ENCODE measurements around the gene LSM11. TPM values are rescaled to one million over a fixed set of nuclear protein-coding genes. Genes with fewer than 3 reads are reported as not detected.

The LSM11 gene
- total RNA-seq, 2 experiments from 2014 or later = 5.8 to 6.1 TPM

- H3K9me3 Mint-ChIP-seq = no peaks in the 10 kb centered on the region
- ATAC-seq (ENCODE audit: low read depth) (no peak), DNase-seq (no peak)
- no peaks in the 10 kb centered on the region for H3K4me1 Mint-ChIP-seq
- no peaks in the 10 kb centered on the region for H3K36me3 Mint-ChIP-seq
- no peak overlapping the region for H3K4me3 Mint-ChIP-seq
- H3K27me3 Mint-ChIP-seq = no peaks in the 10 kb centered on the region
- POLR2A ChIA-PET = no interaction called here
- H3K27ac Mint-ChIP-seq = no peak overlapping the region
Observed at GRCh38 chr5:157766902-157767301, 23.4 kb downstream of the LSM11 start.

GRCh38 chr5:157767689-157768088 is 24.2 kb downstream of the LSM11 start:
- Mint-ChIP-seq H3K9me3 (no peaks in the 10 kb centered on the region), H3K4me1 (no peaks in the 10 kb centered on the region), H3K27ac (no peak overlapping the region), H3K4me3 (no peak overlapping the region), H3K36me3 (no peaks in the 10 kb centered on the region), H3K27me3 (peaks cover 2% of the 10 kb centered on the region)
- DNase-seq = no peak
- no peak for ATAC-seq (ENCODE audit: low read depth)
- POLR2A ChIA-PET = no interaction called here

GRCh38 chr5:157770665-157771064 is 27.2 kb downstream of the LSM11 start:
- H3K27ac Mint-ChIP-seq = no peak overlapping the region

GRCh38 chr5:157772127-157772526 is 28.6 kb downstream of the LSM11 start:
- Mint-ChIP-seq H3K27ac (no peak overlapping the region), H3K27me3 (peaks cover 3% of the 10 kb centered on the region), H3K4me1 (no peaks in the 10 kb centered on the region), H3K9me3 (no peaks in the 10 kb centered on the region), H3K36me3 (no peaks in the 10 kb centered on the region), H3K4me3 (no peak overlapping the region)
- POLR2A ChIA-PET = no interaction called here
- ATAC-seq (ENCODE audit: low read depth) = no peak
- no peak for DNase-seq

More at GRCh38 chr5:157770665-157771064, 27.2 kb downstream of the LSM11 start:
- no peak for DNase-seq
- no peak for ATAC-seq (ENCODE audit: low read depth)
- H3K9me3 Mint-ChIP-seq = no peaks in the 10 kb centered on the region
- no peaks in the 10 kb centered on the region for H3K4me1 Mint-ChIP-seq
- H3K36me3 Mint-ChIP-seq = no peaks in the 10 kb centered on the region
- peaks cover 3% of the 10 kb centered on the region for H3K27me3 Mint-ChIP-seq
- POLR2A ChIA-PET = no interaction called here
- H3K4me3 Mint-ChIP-seq = no peak overlapping the region

- Mint-ChIP-seq H3K4me1 (peaks cover 2% of the 10 kb centered on the region), H3K4me3 (no peak overlapping the region), H3K36me3 (no peaks in the 10 kb centered on the region), H3K27ac (no peak overlapping the region), H3K27me3 (peaks cover 1% of the 10 kb centered on the region), H3K9me3 (no peaks in the 10 kb centered on the region)
- ATAC-seq (ENCODE audit: low read depth) (no peak), DNase-seq (no peak)
- POLR2A ChIA-PET = no interaction called here
Observed at GRCh38 chr5:157778121-157778805, 34.8 kb downstream of the LSM11 start.

GRCh38 chr5:157779221-157779620 is 35.7 kb downstream of the LSM11 start:
- no peak overlapping the region for H3K4me3 Mint-ChIP-seq
- DNase-seq (no peak), ATAC-seq (ENCODE audit: low read depth) (no peak)
- no peak overlapping the region for H3K27ac Mint-ChIP-seq
- no peaks in the 10 kb centered on the region for H3K9me3 Mint-ChIP-seq
- H3K36me3 Mint-ChIP-seq = no peaks in the 10 kb centered on the region
- POLR2A ChIA-PET = no interaction called here
- H3K27me3 Mint-ChIP-seq = no peaks in the 10 kb centered on the region
- peaks cover 2% of the 10 kb centered on the region for H3K4me1 Mint-ChIP-seq

- H3K27me3 Mint-ChIP-seq = no peaks in the 10 kb centered on the region
- H3K36me3 Mint-ChIP-seq = peaks cover 16% of the 10 kb centered on the region
- DNase-seq = no peak
- H3K4me1 Mint-ChIP-seq = no peaks in the 10 kb centered on the region
- H3K27ac Mint-ChIP-seq = no peak overlapping the region
- no peaks in the 10 kb centered on the region for H3K9me3 Mint-ChIP-seq
- ATAC-seq (ENCODE audit: low read depth) = no peak
- no peak overlapping the region for H3K4me3 Mint-ChIP-seq
- POLR2A ChIA-PET = no interaction called here
Observed at GRCh38 chr5:157785801-157786200, 42.3 kb downstream of the LSM11 start.

- no peak overlapping the region for H3K4me3 Mint-ChIP-seq
- no peak for ATAC-seq (ENCODE audit: low read depth)
Observed at GRCh38 chr5:157793301-157793700, 49.8 kb downstream of the LSM11 start.

GRCh38 chr5:157799578-157799977 is 56.1 kb downstream of the LSM11 start:
- no peak for ATAC-seq (ENCODE audit: low read depth)
- Mint-ChIP-seq H3K4me3 (no peak overlapping the region), H3K9me3 (no peaks in the 10 kb centered on the region), H3K36me3 (peaks cover 14% of the 10 kb centered on the region), H3K4me1 (no peaks in the 10 kb centered on the region), H3K27me3 (no peaks in the 10 kb centered on the region), H3K27ac (no peak overlapping the region)
- DNase-seq = no peak
- POLR2A ChIA-PET = no interaction called here

More at GRCh38 chr5:157793301-157793700, 49.8 kb downstream of the LSM11 start:
- Mint-ChIP-seq H3K27me3 (no peaks in the 10 kb centered on the region), H3K4me1 (no peaks in the 10 kb centered on the region), H3K27ac (no peak overlapping the region), H3K36me3 (peaks cover 21% of the 10 kb centered on the region), H3K9me3 (no peaks in the 10 kb centered on the region)
- DNase-seq = no peak
- POLR2A ChIA-PET = no interaction called here

GRCh38 chr5:157800137-157800536 is 56.6 kb downstream of the LSM11 start:
- no peak for ATAC-seq (ENCODE audit: low read depth)
- Mint-ChIP-seq H3K4me3 (no peak overlapping the region), H3K4me1 (no peaks in the 10 kb centered on the region), H3K27ac (no peak overlapping the region), H3K27me3 (no peaks in the 10 kb centered on the region), H3K9me3 (no peaks in the 10 kb centered on the region), H3K36me3 (peaks cover 14% of the 10 kb centered on the region)
- DNase-seq = no peak
- POLR2A ChIA-PET = no interaction called here

GRCh38 chr5:157802736-157803135 is 59.2 kb downstream of the LSM11 start:
- H3K9me3 Mint-ChIP-seq = no peaks in the 10 kb centered on the region
- POLR2A ChIA-PET = no interaction called here
- H3K27ac Mint-ChIP-seq = no peak overlapping the region
- H3K36me3 Mint-ChIP-seq = peaks cover 15% of the 10 kb centered on the region
- DNase-seq (no peak), ATAC-seq (ENCODE audit: low read depth) (no peak)
- no peaks in the 10 kb centered on the region for H3K27me3 Mint-ChIP-seq
- H3K4me3 Mint-ChIP-seq = no peak overlapping the region
- no peaks in the 10 kb centered on the region for H3K4me1 Mint-ChIP-seq

GRCh38 chr5:157808043-157808442 is 64.5 kb downstream of the LSM11 start:
- Mint-ChIP-seq H3K27ac (no peak overlapping the region), H3K36me3 (peaks cover 19% of the 10 kb centered on the region), H3K27me3 (no peaks in the 10 kb centered on the region), H3K9me3 (no peaks in the 10 kb centered on the region), H3K4me1 (no peaks in the 10 kb centered on the region), H3K4me3 (no peak overlapping the region)
- ATAC-seq (ENCODE audit: low read depth) (no peak), DNase-seq (no peak)
- POLR2A ChIA-PET = no interaction called here
